GM12878 (cell line): ENCODE measurements around the gene PCDHGA3. TPM values are rescaled to one million over a fixed set of nuclear protein-coding genes. Genes with fewer than 3 reads are reported as not detected.

ENCODE experiments used
- ATAC-seq: fragments of 200-7000 bp; cut with Tn5 transposase; 3 replicates; pipeline ENCODE4 v1.9.1; 2020; ENCODE audit warnings: mild to moderate bottlenecking, moderate library complexity
- BruUV-seq: library from RNA; stranded (reverse); fragments of 400-500 nt; replicated peaks from 2 replicates; lab custom pipeline; 2021; lab: Mats Ljungman, UMichigan
- CTCF ChIA-PET: fragments of 300-600 bp; sonication (Branson Sonifier 250); formaldehyde crosslinking; extraction: SDS; loops from one replicate; lab custom pipeline; 2021; ENCODE audit warnings: inconsistent platforms; lab: Yijun Ruan, JAX
- POLR2A ChIA-PET: fragments of 350-600 bp; formaldehyde crosslinking; extraction: SDS; loops from one replicate; lab custom pipeline; 2021; ENCODE audit warnings: inconsistent platforms; lab: Charles Lee
- RAD21 ChIA-PET: fragments of 300-600 bp; sonication (Branson Sonifier 250); formaldehyde crosslinking; loops from one replicate; lab custom pipeline; 2023; ENCODE audit warnings: antibody characterized with exemption; ENCODE audit not compliant: unreplicated experiment; lab: Charles Lee
- SMC1A ChIA-PET: fragments of 300-600 bp; sonication (Branson Sonifier 250); formaldehyde crosslinking; loops from one replicate; lab custom pipeline; 2023; ENCODE audit not compliant: unreplicated experiment, uncharacterized antibody; lab: Charles Lee
- DNase-seq: peaks from one replicate; pipeline ENCODE4 v3.0.0-alpha.2; 2011; ENCODE audit warnings: low read depth, low spot score
- FAIRE-seq: peaks from 3 replicates; lab custom pipeline; 2011; peaks lifted over from hg19 to GRCh38; lab: Jason Lieb, UNC
- H2AFZ ChIP-seq: 2 replicates; pipeline ENCODE4 v1.6.0; 2011; ENCODE audit warnings: low read depth, low read length, control low read depth; ENCODE audit not compliant: control insufficient read depth
- H3K27ac ChIP-seq: 2 replicates; pipeline ENCODE4 v1.5.1; 2011; ENCODE audit warnings: control low read depth; ENCODE audit not compliant: control insufficient read depth, insufficient read depth
- H3K27me3 ChIP-seq, 2 experiments: replicated peaks in 1 of 2; 2 replicates each; pipeline versions ENCODE4 v1.6.0 to v1.6.1; 2011; ENCODE audit warnings: low read length in 1 of 2; ENCODE audit not compliant: control insufficient read depth in 2 of 2, insufficient read depth in 2 of 2
- H3K36me3 ChIP-seq, 2 experiments: 2 replicates each; pipeline ENCODE4 v1.5.1; 2011; ENCODE audit warnings: low read length in 1 of 2; ENCODE audit not compliant: control insufficient read depth in 2 of 2, insufficient read depth in 2 of 2
- H3K4me1 ChIP-seq: 2 replicates; pipeline ENCODE4 v1.6.1; 2011; ENCODE audit warnings: mild to moderate bottlenecking, low read length, moderate library complexity, mixed read lengths; ENCODE audit not compliant: control insufficient read depth, insufficient read depth
- H3K4me2 ChIP-seq: 2 replicates; pipeline ENCODE4 v1.6.0; 2011; ENCODE audit warnings: control low read depth; ENCODE audit not compliant: control insufficient read depth, insufficient read depth
- H3K4me3 ChIP-seq: fragments of 200-600 bp; sonication (generic); 2 replicates; pipeline ENCODE4 v1.5.1; 2016
- H3K79me2 ChIP-seq: 2 replicates; pipeline ENCODE4 v1.6.0; 2011; ENCODE audit warnings: low read length; ENCODE audit not compliant: control insufficient read depth, insufficient read depth
- H3K9ac ChIP-seq: 2 replicates; pipeline ENCODE4 v1.8.0; 2011; ENCODE audit warnings: low read length, control low read depth, mixed read lengths; ENCODE audit not compliant: control insufficient read depth, insufficient read depth
- H3K9me3 ChIP-seq: replicated peaks from 3 replicates; pipeline ENCODE4 v1.5.1; 2011; ENCODE audit warnings: mild to moderate bottlenecking, low read length; ENCODE audit not compliant: control insufficient read depth, insufficient read depth
- H4K20me1 ChIP-seq: 2 replicates; pipeline ENCODE4 v1.6.0; 2011; ENCODE audit not compliant: control insufficient read depth, insufficient read depth
- BHLHE40 ChIP-seq, 2 experiments: fragments of 450-650 bp in 1 of 2; IDR thresholded peaks; 2 replicates each; pipeline ENCODE4 v1.6.1; 2011 to 2017; ENCODE audit warnings: low read depth in 2 of 2, borderline replicate concordance in 1 of 2, improper control_type of control experiment in 1 of 2, low read length in 1 of 2, mild to moderate bottlenecking in 1 of 2
- RAD21 ChIP-seq: IDR thresholded peaks from 2 replicates; pipeline ENCODE4 v1.6.1; 2011; ENCODE audit warnings: mild to moderate bottlenecking, low read depth, low read length, moderate library complexity; ENCODE audit not compliant: insufficient read depth
- SMC3 ChIP-seq: IDR thresholded peaks from 2 replicates; pipeline ENCODE4 v1.6.1; 2011; ENCODE audit warnings: low read length, improper control_type of control experiment, borderline replicate concordance
- SUZ12 ChIP-seq: fragments of 200-600 bp; sonication (generic); IDR thresholded peaks from one replicate; pipeline ENCODE4 v1.6.1; 2018; ENCODE audit warnings: antibody characterized with exemption, mild to moderate bottlenecking; ENCODE audit not compliant: unreplicated experiment
- ZNF274 ChIP-seq: IDR thresholded peaks from one replicate; pipeline ENCODE4 v1.8.0; 2011; ENCODE audit not compliant: insufficient read length, insufficient read depth
- ZSCAN29 ChIP-seq: fragments of 450-650 bp; IDR thresholded peaks from 2 replicates; pipeline ENCODE4 v1.6.1; 2017; ENCODE audit warnings: mild to moderate bottlenecking, moderate library complexity
- WGBS: methylation state at CpG from one replicate; pipeline ENCODE4 v1.1.6; 2016; ENCODE audit warnings: low lambda C conversion rate; ENCODE audit not compliant: insufficient replicate concordance, insufficient coverage; ENCODE audit errors: missing lambda C conversion rate; 5-methylcytosine and 5-hydroxymethylcytosine counted together
- in situ Hi-C: fragments of 300-500 bp; cut with MboI; formaldehyde crosslinking; loops from 9 replicates; pipeline ENCODE4 v1.14.3; 2018; ENCODE audit warnings: mixed read lengths
- intact Hi-C: fragments of 100-400 bp; cut with micrococcal nuclease; formaldehyde crosslinking; loops from one replicate; pipeline ENCODE4 v1.14.2; 2022; ENCODE audit not compliant: unreplicated experiment
- polyA plus RNA-seq, 11 experiments: library from polyadenylated mRNA; depleted of rRNA in 4 of 11; unstranded in 6 of 11; stranded (reverse) in 5 of 11; fragments of >200 nt; fragmentation: Nextera tagmentation in 4 of 11; fragmentation: Illumina TruSeq in 1 of 11; extraction: Ambion mirVana in 4 of 11; extraction: Trizol in 1 of 11; gene quantifications; 1 replicate in 1 of 11; 2 replicates in 10 of 11; pipeline versions ENCODE4 v1.2.1 to v1.2.3, GENCODE V29; 2011 to 2016; ENCODE audit warnings: inconsistent platforms in 2 of 11, missing spikeins in 2 of 11, low read depth in 1 of 11
- total RNA-seq, 4 experiments: library from RNA; depleted of rRNA in 3 of 4; stranded (reverse); fragments of >200 nt in 3 of 4; fragmentation: Illumina TruSeq in 1 of 4; extraction: Trizol in 1 of 4; gene quantifications; 2 replicates each; pipeline versions ENCODE4 v1.2.1 to v1.2.3, GENCODE V29; 2013 to 2021
- TF ChIP-seq, protein P1 (sequence below), 3 experiments: IDR thresholded peaks in 2 of 3; conservative IDR thresholded peaks in 1 of 3; 2 replicates each; pipeline ENCODE4 v1.5.1; 2011; ENCODE audit warnings: low read depth in 3 of 3, low read length in 3 of 3, mild to moderate bottlenecking in 3 of 3, control low read depth in 2 of 3, moderate library complexity in 2 of 3, inconsistent platforms in 1 of 3, mixed read lengths in 1 of 3; ENCODE audit not compliant: control insufficient read depth in 2 of 3, insufficient read depth in 1 of 3; ENCODE audit errors: extremely low read depth in 1 of 3

Gene PCDHGA3
- total and polyA plus RNA-seq, 10 of the 15 experiments (the other 5 are each of a cell fraction or from before 2014, with no cell fraction given): 0.06 to 0.17 (median 0.11) TPM; not detected in 6

- Histone ChIP-seq H3K4me2 (0 out of 2 replicates have a peak within 1 kb of the TSS, but pooled peaks have one; percentile 17), H3K4me3 (0 out of 2 replicates have a peak within 1 kb of the TSS, but pooled peaks have one; percentile 18), H3K27ac (no peak within 1 kb of the TSS), H3K36me3 (no peaks in the 10 kb centered on the region), H3K9ac (no peak within 1 kb of the TSS), H3K27me3 (no peaks in the 10 kb centered on the region; a peak in 1 of 4 replicates), H3K9me3 (peaks cover 25% of the 10 kb centered on the region; the same call in 2 of the 3 replicates), H4K20me1 (no peaks in the 10 kb centered on the region), H2AFZ (peak within 1 kb of the TSS; percentile 75), H3K4me1 (no peaks in the 10 kb centered on the region), H3K79me2 (no peaks in the 10 kb centered on the region)
- ATAC-seq (peak; percentile 96), FAIRE-seq (no peak), DNase-seq (no peak)
- intact Hi-C loops (no loop called here), in situ Hi-C loops (no loop called here)
- ChIA-PET RAD21 (interaction anchor here (0.6 to 2.4 kb wide), 15 partner anchors 12 to 220 kb away, joined by 3 to 24 read pairs (median 4); partner anchors contain the start of genes PCDHGA10, PCDHGA11, PCDHGA12 and PCDHGC3), SMC1A (interaction anchor here (0.6 to 2.6 kb wide), 20 partner anchors 33 to 628 kb away, joined by 3 to 17 read pairs (median 4); partner anchors contain the start of genes PCDHGA10, PCDHGA11, PCDHGA12 and PCDHGC3), CTCF (interaction anchor here (0.6 to 3.2 kb wide), 34 partner anchors 10 to 196 kb away, joined by 3 to 40 read pairs (median 5); partner anchors contain the start of genes PCDHGA10, PCDHGA11, PCDHGA12 and PCDHGB5), POLR2A (interaction anchor here (1.8 kb wide), 1 partner anchor 50 kb away, joined by 7 read pairs; the partner anchor contains the start of gene TAF7)
- WGBS: 13% methylated on average over 32 of the region's 32 CpGs
- no TSS peak for BruUV-seq
- TF ChIP-seq SMC3: peak; percentile 30; the same call in 1 of the 2 replicates
- TF ChIP-seq ZSCAN29: peak; percentile 79; the same call in 1 of the 2 replicates
- 0 out of 2 replicates have a peak, but pooled peaks have one; percentile 1 for TF ChIP-seq RAD21
- no peak for TF ChIP-seq ZNF274
- no peak for TF ChIP-seq BHLHE40 (IDR thresholded peaks at IDR 0.05; ENCODE audit: borderline replicate concordance in 1 of 2, low read depth in 2 of 2, low read length in 1 of 2)
- no peak for TF ChIP-seq SUZ12
- TF ChIP-seq, protein P1, sequence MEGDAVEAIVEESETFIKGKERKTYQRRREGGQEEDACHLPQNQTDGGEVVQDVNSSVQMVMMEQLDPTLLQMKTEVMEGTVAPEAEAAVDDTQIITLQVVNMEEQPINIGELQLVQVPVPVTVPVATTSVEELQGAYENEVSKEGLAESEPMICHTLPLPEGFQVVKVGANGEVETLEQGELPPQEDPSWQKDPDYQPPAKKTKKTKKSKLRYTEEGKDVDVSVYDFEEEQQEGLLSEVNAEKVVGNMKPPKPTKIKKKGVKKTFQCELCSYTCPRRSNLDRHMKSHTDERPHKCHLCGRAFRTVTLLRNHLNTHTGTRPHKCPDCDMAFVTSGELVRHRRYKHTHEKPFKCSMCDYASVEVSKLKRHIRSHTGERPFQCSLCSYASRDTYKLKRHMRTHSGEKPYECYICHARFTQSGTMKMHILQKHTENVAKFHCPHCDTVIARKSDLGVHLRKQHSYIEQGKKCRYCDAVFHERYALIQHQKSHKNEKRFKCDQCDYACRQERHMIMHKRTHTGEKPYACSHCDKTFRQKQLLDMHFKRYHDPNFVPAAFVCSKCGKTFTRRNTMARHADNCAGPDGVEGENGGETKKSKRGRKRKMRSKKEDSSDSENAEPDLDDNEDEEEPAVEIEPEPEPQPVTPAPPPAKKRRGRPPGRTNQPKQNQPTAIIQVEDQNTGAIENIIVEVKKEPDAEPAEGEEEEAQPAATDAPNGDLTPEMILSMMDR (IDR thresholded peaks at IDR 0.05 in 2 of 3, conservative IDR thresholded peaks at IDR 0.05 in 1 of 3; ENCODE audit: control insufficient read depth in 2 of 3, extremely low read depth in 1 of 3, insufficient read depth in 1 of 3, low read depth in 3 of 3, low read length in 3 of 3): peak; percentile 38 to 72 (median 43)
Measured at GRCh38 chr5:141369994-141370848, 26.6 kb downstream of the PCDHGA3 start, which contains the start of gene PCDHGB3. TSS of gene PCDHGB3 (plus strand) at chr5:141370242. CDS start at chr5:141370395, 153 bp downstream.
